NCI-H345 (cell line): ENCODE results near the gene POP4.
A peak's percentile ranks its signal among the peaks of the same experiment; 100 is the strongest.
"Not testable (repeated sequence)": the region's sequence is repeated elsewhere in the genome, so short reads cannot be mapped to it uniquely, and the experiment has no call there.

ENCODE experiments used
- DNase-seq: peaks from one replicate; lab custom pipeline; 2025; lab: John Stamatoyannopoulos, UW

Gene POP4

GRCh38 chr19:29605653-29606419 lies at the start of gene POP4:
Gene POP4, plus strand, starts transcription at chr19:29606283. Its CDS starts 36 bp downstream, at chr19:29606319.
- peak; percentile 100 for DNase-seq

- not testable (repeated sequence) for DNase-seq
Measured at GRCh38 chr19:29559110-29559509, 47.0 kb upstream of the POP4 start.

GRCh38 chr19:29559743-29560142 lies 46.3 kb upstream of the POP4 start:
- no peak for DNase-seq

- DNase-seq: peak; percentile 86
Measured at GRCh38 chr19:29560313-29561075, 45.6 kb upstream of the POP4 start.

- DNase-seq: no peak
Measured at GRCh38 chr19:29561601-29562000, 44.5 kb upstream of the POP4 start.

GRCh38 chr19:29562299-29563297 lies 43.5 kb upstream of the POP4 start:
- DNase-seq: no peak

- DNase-seq: no peak
Measured at GRCh38 chr19:29563486-29564101, 42.5 kb upstream of the POP4 start.

GRCh38 chr19:29564574-29565005 lies 41.5 kb upstream of the POP4 start:
- peak; percentile 39 for DNase-seq

GRCh38 chr19:29565171-29565570 lies 40.9 kb upstream of the POP4 start:
- DNase-seq: no peak

- no peak for DNase-seq
Measured at GRCh38 chr19:29566496-29567054, 39.5 kb upstream of the POP4 start.

- no peak for DNase-seq
Measured at GRCh38 chr19:29567366-29567915, 38.6 kb upstream of the POP4 start.

- DNase-seq: no peak
Measured at GRCh38 chr19:29568036-29569025, 37.8 kb upstream of the POP4 start.

GRCh38 chr19:29569038-29569911 lies 36.8 kb upstream of the POP4 start:
- DNase-seq: no peak

- DNase-seq: no peak
Measured at GRCh38 chr19:29571181-29571580, 34.9 kb upstream of the POP4 start.

GRCh38 chr19:29573486-29573885 lies 32.6 kb upstream of the POP4 start:
- DNase-seq: no peak

- no peak for DNase-seq
Measured at GRCh38 chr19:29574510-29574909, 31.6 kb upstream of the POP4 start.

- DNase-seq: no peak
Measured at GRCh38 chr19:29576046-29576606, 30.0 kb upstream of the POP4 start.
